SK-N-SH (cell line): ENCODE results near the gene ALB. TPM values are rescaled to one million over a fixed set of nuclear protein-coding genes. Genes with fewer than 3 reads are reported as not detected.

Experiments
- CTCF ChIA-PET: fragments of 300-600, 350-600 bp; formaldehyde crosslinking; extraction: SDS; loops from one replicate; lab custom pipeline; 2021; lab: Yijun Ruan, JAX
- POLR2A ChIA-PET: fragments of 350-600 bp; sonication (Branson Sonifier 250); formaldehyde crosslinking; extraction: SDS; loops from one replicate; lab custom pipeline; 2020; ENCODE audit warnings: antibody characterized with exemption, inconsistent platforms; lab: Yijun Ruan, JAX
- DNase-seq: peaks from one replicate; pipeline ENCODE4 v3.0.0; 2012
- H2AFZ ChIP-seq: fragments of 200-600 bp; sonication (generic); 2 replicates; pipeline ENCODE4 v1.8.1; 2016; ENCODE audit warnings: antibody characterized with exemption, mild to moderate bottlenecking, low read depth
- H3F3A ChIP-seq: fragments of 200-600 bp; sonication (generic); replicated peaks from 2 replicates; pipeline ENCODE3; 2016; ENCODE audit warnings: antibody characterized with exemption, mild to moderate bottlenecking; ENCODE audit not compliant: insufficient read depth
- H3K27ac ChIP-seq, 2 experiments: fragments of 200-500 bp in 1 of 2; fragments of 200-600 bp in 1 of 2; sonication (Bioruptor generic) in 1 of 2; sonication (generic), shearing (Covaris generic) in 1 of 2; 2 replicates each; pipeline versions ENCODE4 v1.5.1 to v1.6.1; 2014 to 2016; ENCODE audit warnings: low read depth in 2 of 2, inconsistent platforms in 1 of 2, low read length in 1 of 2, mild to moderate bottlenecking in 1 of 2, mixed read lengths in 1 of 2
- H3K27me3 ChIP-seq: fragments of 200-600 bp; sonication (generic), shearing (Covaris generic); 2 replicates; pipeline ENCODE4 v1.6.1; 2016; ENCODE audit warnings: mixed run types; ENCODE audit not compliant: insufficient read depth
- H3K36me3 ChIP-seq, 2 experiments: fragments of 200-500 bp in 1 of 2; fragments of 200-600 bp in 1 of 2; sonication (Bioruptor generic) in 1 of 2; sonication (generic) in 1 of 2; replicated peaks in 1 of 2; 2 replicates each; pipeline versions ENCODE3 to v1.5.1; 2014 to 2016; ENCODE audit warnings: low read length in 1 of 2, mild to moderate bottlenecking in 1 of 2; ENCODE audit not compliant: insufficient read depth in 2 of 2, control insufficient read depth in 1 of 2
- H3K4me1 ChIP-seq, 2 experiments: fragments of 200-500 bp in 1 of 2; fragments of 200-600 bp in 1 of 2; sonication (Bioruptor generic) in 1 of 2; sonication (generic), shearing (Covaris generic) in 1 of 2; 2 replicates each; pipeline versions ENCODE4 v1.5.1 to v1.6.1; 2014 to 2016; ENCODE audit warnings: low read depth in 1 of 2, low read length in 1 of 2, mixed run types in 1 of 2; ENCODE audit not compliant: insufficient read depth in 2 of 2, control insufficient read depth in 1 of 2
- H3K4me2 ChIP-seq: fragments of 200-600 bp; sonication (generic), shearing (Covaris generic); 2 replicates; pipeline ENCODE4 v1.6.1; 2017; ENCODE audit warnings: mixed run types
- H3K4me3 ChIP-seq, 2 experiments: fragments of 200-500 bp in 1 of 2; fragments of 200-600 bp in 1 of 2; sonication (Bioruptor generic) in 1 of 2; sonication (generic), shearing (Covaris generic) in 1 of 2; 2 replicates each; pipeline versions ENCODE4 v1.5.1 to v1.8.1; 2014 to 2016; ENCODE audit warnings: low read depth in 2 of 2, inconsistent platforms in 1 of 2, low read length in 1 of 2, mild to moderate bottlenecking in 1 of 2, mixed read lengths in 1 of 2, moderate library complexity in 1 of 2
- H3K79me2 ChIP-seq: fragments of 200-600 bp; sonication (generic); 2 replicates; pipeline ENCODE4 v1.8.1; 2017; ENCODE audit warnings: mild to moderate bottlenecking; ENCODE audit not compliant: insufficient read depth
- H3K9ac ChIP-seq: fragments of 200-600 bp; sonication (generic); 2 replicates; pipeline ENCODE4 v1.6.1; 2017; ENCODE audit warnings: mixed run types
- H3K9me2 ChIP-seq: fragments of 200-600 bp; sonication (generic); 2 replicates; pipeline ENCODE4 v1.6.1; 2017; ENCODE audit warnings: mixed run types
- H3K9me3 ChIP-seq: fragments of 200-600 bp; sonication (generic); 2 replicates; pipeline ENCODE4 v1.6.1; 2017; ENCODE audit warnings: mixed run types, mild to moderate bottlenecking, moderate library complexity
- H4K20me1 ChIP-seq: fragments of 200-600 bp; sonication (generic); 2 replicates; pipeline ENCODE4 v1.6.1; 2017; ENCODE audit warnings: mild to moderate bottlenecking, mixed run types; ENCODE audit not compliant: insufficient read depth
- CHD2 ChIP-seq: fragments of 150-350 bp; IDR thresholded peaks from 2 replicates; pipeline ENCODE4 v1.6.1; 2018; ENCODE audit warnings: low read length; ENCODE audit not compliant: partially characterized antibody
- CTCF ChIP-seq: fragments of 200-600 bp; sonication (generic); IDR thresholded peaks from 2 replicates; pipeline ENCODE4 v1.6.1; 2017; ENCODE audit warnings: antibody characterized with exemption, mild to moderate bottlenecking, moderate library complexity
- ELF1 ChIP-seq: IDR thresholded peaks from 2 replicates; pipeline ENCODE4 v1.4.0; 2012
- EP300 ChIP-seq, 2 experiments: IDR thresholded peaks; 2 replicates each; pipeline versions ENCODE4 v1.4.0 to v1.6.1; 2012; ENCODE audit warnings: borderline replicate concordance in 1 of 2, low read depth in 1 of 2, low read length in 1 of 2
- EZH2phosphoT487 ChIP-seq: fragments of 200-600 bp; sonication (generic); IDR thresholded peaks from 2 replicates; pipeline ENCODE4 v1.6.1; 2017; ENCODE audit warnings: low read depth, mixed run types, mild to moderate bottlenecking, antibody characterized with exemption, moderate library complexity, borderline replicate concordance
- FOSL2 ChIP-seq: IDR thresholded peaks from 2 replicates; pipeline ENCODE4 v1.4.0; 2012; ENCODE audit warnings: low read depth, mild to moderate bottlenecking, moderate library complexity, borderline replicate concordance
- FOXJ3 ChIP-seq: sonication (generic); formaldehyde crosslinking; IDR thresholded peaks from 2 replicates; pipeline ENCODE4 v1.5.1; 2020; ENCODE audit warnings: mild to moderate bottlenecking, missing genetic modification reagents
- FOXM1 ChIP-seq: IDR thresholded peaks from 2 replicates; pipeline ENCODE4 v1.4.0; 2012; ENCODE audit warnings: low read depth, mild to moderate bottlenecking
- GABPA ChIP-seq: IDR thresholded peaks from 2 replicates; pipeline ENCODE4 v1.4.0; 2012; ENCODE audit warnings: low read depth, mild to moderate bottlenecking
- MAX ChIP-seq: IDR thresholded peaks from 2 replicates; pipeline ENCODE4 v1.4.0; 2012; ENCODE audit warnings: low read depth
- NFIC ChIP-seq: IDR thresholded peaks from 2 replicates; pipeline ENCODE4 v1.4.0; 2012; ENCODE audit warnings: borderline replicate concordance
- NRF1 ChIP-seq: IDR thresholded peaks from 2 replicates; pipeline ENCODE4 v1.6.1; 2012; ENCODE audit warnings: low read depth, mild to moderate bottlenecking, low read length
- PBX3 ChIP-seq: IDR thresholded peaks from 2 replicates; pipeline ENCODE4; 2012
- POLR2AphosphoS5 ChIP-seq: IDR thresholded peaks from 2 replicates; pipeline ENCODE4 v1.6.1; 2012; ENCODE audit warnings: low read depth, low read length
- TCF12 ChIP-seq: IDR thresholded peaks from 2 replicates; pipeline ENCODE4 v1.4.0; 2012
- USF1 ChIP-seq: IDR thresholded peaks from 2 replicates; pipeline ENCODE4 v1.4.0; 2012; ENCODE audit warnings: low read depth, borderline replicate concordance
- USF2 ChIP-seq: fragments of 150-350 bp; IDR thresholded peaks from 2 replicates; pipeline ENCODE4 v1.6.1; 2017; ENCODE audit warnings: antibody characterized with exemption, low read length, low read depth, borderline replicate concordance
- YY1 ChIP-seq: IDR thresholded peaks from 2 replicates; pipeline ENCODE4 v1.4.0; 2012; ENCODE audit warnings: low read depth, mild to moderate bottlenecking
- ZBTB33 ChIP-seq: IDR thresholded peaks from 2 replicates; pipeline ENCODE4 v1.4.0; 2012; ENCODE audit warnings: low read depth, borderline replicate concordance
- WGBS: methylation state at CpG from one replicate; pipeline ENCODE4 v1.1.6; 2017; ENCODE audit warnings: low lambda C conversion rate; 5-methylcytosine and 5-hydroxymethylcytosine counted together
- polyA plus RNA-seq, 3 experiments: library from polyadenylated mRNA; depleted of rRNA; stranded (reverse); fragments of >200 nt; gene quantifications; 2 replicates each; pipeline ENCODE4 v1.2.3, GENCODE V29; 2012

ALB gene
- polyA plus RNA-seq, 1 of the 3 experiments (the other 2 are of a cell fraction), result not detected

GRCh38 chr4:73392936-73393335 is 11.2 kb upstream of the ALB start:
- H3K4me2 ChIP-seq, result no peak overlapping the region
- no peaks in the 10 kb centered on the region for H3K79me2 ChIP-seq
- H3K27me3 ChIP-seq, result peaks cover 13% of the 10 kb centered on the region; the same call in 1 of the 2 replicates
- H3K4me3 ChIP-seq, result no peak overlapping the region
- no peaks in the 10 kb centered on the region for H3K9me2 ChIP-seq
- CTCF ChIA-PET, result no interaction called here
- no peak overlapping the region for H3K27ac ChIP-seq
- 16% methylated on average over 2 of the region's 2 CpGs for WGBS
- no peak for DNase-seq
- H3K4me1 ChIP-seq, result no peaks in the 10 kb centered on the region
- no peak overlapping the region for H2AFZ ChIP-seq
- POLR2A ChIA-PET, result no interaction called here
- no peaks in the 10 kb centered on the region for H3K36me3 ChIP-seq
- no peaks in the 10 kb centered on the region for H3F3A ChIP-seq
- H3K9ac ChIP-seq, result no peak overlapping the region
- TF ChIP-seq FOXM1 (no peak), GABPA (no peak), FOXJ3 (CRISPR knock-in tag) (no peak), USF1 (no peak), PBX3 (no peak), NRF1 (no peak), TCF12 (no peak), POLR2AphosphoS5 (no peak), CTCF (no peak), NFIC (no peak), FOSL2 (no peak), USF2 (no peak), ZBTB33 (no peak), CHD2 (no peak), YY1 (no peak), EZH2phosphoT487 (no peak), EP300 (IDR thresholded peaks at IDR 0.05; ENCODE audit: borderline replicate concordance in 1 of 2, low read depth in 1 of 2, low read length in 1 of 2) (no peak), ELF1 (no peak), MAX (no peak)
- no peaks in the 10 kb centered on the region for H4K20me1 ChIP-seq
- H3K9me3 ChIP-seq, result no peaks in the 10 kb centered on the region
